Inflammatory macrophage treated with lipopolysaccharide for 1 hour (primary cell): ENCODE data around the gene ST8SIA6.
"Not testable (repeated sequence)": the region's sequence is repeated elsewhere in the genome, so short reads cannot be mapped to it uniquely, and the experiment has no call there.

Source experiments
- DNase-seq, 2 donors: peaks; one replicate each; pipeline ENCODE4 v3.0.0-alpha.2; 2020 to 2022

ST8SIA6 gene

GRCh38 chr10:17425584-17426262 is 28.7 kb downstream of the ST8SIA6 start:
- no peak for DNase-seq

- no peak for DNase-seq
Observed at GRCh38 chr10:17423632-17424186, 30.7 kb downstream of the ST8SIA6 start.

- DNase-seq = no peak
Observed at GRCh38 chr10:17422931-17423330, 31.5 kb downstream of the ST8SIA6 start.

GRCh38 chr10:17418249-17418648 is 36.1 kb downstream of the ST8SIA6 start:
- no peak for DNase-seq

GRCh38 chr10:17416442-17417211 is 37.8 kb downstream of the ST8SIA6 start:
- DNase-seq = no peak

GRCh38 chr10:17415046-17415658 is 39.2 kb downstream of the ST8SIA6 start:
- DNase-seq = no peak

GRCh38 chr10:17414484-17414883 is 39.9 kb downstream of the ST8SIA6 start:
- no peak for DNase-seq

- no peak for DNase-seq
Observed at GRCh38 chr10:17413876-17414275, 40.5 kb downstream of the ST8SIA6 start.

GRCh38 chr10:17412323-17412722 is 42.1 kb downstream of the ST8SIA6 start:
- DNase-seq = no peak

- no peak for DNase-seq
Observed at GRCh38 chr10:17410907-17411306, 43.5 kb downstream of the ST8SIA6 start.

- peak in 1 of 2 donors; percentile 32 for DNase-seq
Observed at GRCh38 chr10:17409170-17409733, 45.1 kb downstream of the ST8SIA6 start.

- peak in 1 of 2 donors; percentile 23 for DNase-seq
Observed at GRCh38 chr10:17407047-17407446, 47.3 kb downstream of the ST8SIA6 start.

GRCh38 chr10:17406036-17406834 is 48.2 kb downstream of the ST8SIA6 start:
- no peak for DNase-seq

- DNase-seq = no peak
Observed at GRCh38 chr10:17403161-17403560, 51.2 kb downstream of the ST8SIA6 start.

GRCh38 chr10:17402040-17402439 is 52.4 kb downstream of the ST8SIA6 start:
- DNase-seq = not testable (repeated sequence)

- DNase-seq = no peak
Observed at GRCh38 chr10:17396004-17396403, 58.4 kb downstream of the ST8SIA6 start.

- peak in 1 of 2 donors; percentile 22 for DNase-seq
Observed at GRCh38 chr10:17394854-17395253, 59.5 kb downstream of the ST8SIA6 start.

- no peak for DNase-seq
Observed at GRCh38 chr10:17387861-17388503, 66.4 kb downstream of the ST8SIA6 start.

GRCh38 chr10:17386616-17387075 is 67.7 kb downstream of the ST8SIA6 start:
- DNase-seq = no peak

GRCh38 chr10:17386021-17386420 is 68.4 kb downstream of the ST8SIA6 start:
- DNase-seq = no peak

GRCh38 chr10:17385066-17385465 is 69.3 kb downstream of the ST8SIA6 start:
- DNase-seq = no peak
